PFSK-1 (cell line): Measurements from ENCODE around the gene ACAA1.

ENCODE experiments used
- FOXP2 ChIP-seq: optimal IDR thresholded peaks from 2 replicates; pipeline ENCODE3; 2011; ENCODE audit warnings: borderline replicate concordance, control low read depth, inconsistent platforms; ENCODE audit not compliant: insufficient read depth; ENCODE audit errors: extremely low read length, extremely low read depth
- POLR2AphosphoS5 ChIP-seq: IDR thresholded peaks from 2 replicates; pipeline ENCODE4 v1.6.1; 2012; ENCODE audit warnings: low read depth, mild to moderate bottlenecking, control low read depth, low read length, moderate library complexity
- REST ChIP-seq, 2 experiments: IDR thresholded peaks; 2 replicates each; pipeline versions ENCODE4 v1.6.1 to v1.8.0; 2011 to 2012; ENCODE audit warnings: low read depth in 2 of 2, low read length in 2 of 2, control low read depth in 1 of 2, inconsistent platforms in 1 of 2, mild to moderate bottlenecking in 1 of 2, moderate library complexity in 1 of 2; ENCODE audit not compliant: insufficient read depth in 1 of 2
- SIN3A ChIP-seq: IDR thresholded peaks from 2 replicates; pipeline ENCODE4 v1.6.1; 2012; ENCODE audit warnings: mild to moderate bottlenecking, low read length, moderate library complexity, borderline replicate concordance; ENCODE audit not compliant: insufficient read depth
- TAF1 ChIP-seq: IDR thresholded peaks from 2 replicates; pipeline ENCODE4 v1.6.1; 2012; ENCODE audit warnings: low read length, control low read depth, borderline replicate concordance; ENCODE audit not compliant: insufficient read depth

ACAA1 gene

GRCh38 chr3:38153221-38153620 is 16.3 kb upstream of the ACAA1 start:
- TF ChIP-seq POLR2AphosphoS5 (no peak), FOXP2 (no peak), TAF1 (no peak), REST (IDR thresholded peaks at IDR 0.05; ENCODE audit: insufficient read depth in 1 of 2, low read depth in 2 of 2, low read length in 2 of 2) (no peak), SIN3A (no peak)

- no peak for TF ChIP-seq FOXP2
- TF ChIP-seq POLR2AphosphoS5, result no peak
- TF ChIP-seq REST (IDR thresholded peaks at IDR 0.05; ENCODE audit: insufficient read depth in 1 of 2, low read depth in 2 of 2, low read length in 2 of 2), result no peak
- no peak for TF ChIP-seq SIN3A
- TF ChIP-seq TAF1, result no peak
These were observed 15.7 kb upstream of the ACAA1 start for GRCh38 chr3:38152609-38153008.

DNA sequence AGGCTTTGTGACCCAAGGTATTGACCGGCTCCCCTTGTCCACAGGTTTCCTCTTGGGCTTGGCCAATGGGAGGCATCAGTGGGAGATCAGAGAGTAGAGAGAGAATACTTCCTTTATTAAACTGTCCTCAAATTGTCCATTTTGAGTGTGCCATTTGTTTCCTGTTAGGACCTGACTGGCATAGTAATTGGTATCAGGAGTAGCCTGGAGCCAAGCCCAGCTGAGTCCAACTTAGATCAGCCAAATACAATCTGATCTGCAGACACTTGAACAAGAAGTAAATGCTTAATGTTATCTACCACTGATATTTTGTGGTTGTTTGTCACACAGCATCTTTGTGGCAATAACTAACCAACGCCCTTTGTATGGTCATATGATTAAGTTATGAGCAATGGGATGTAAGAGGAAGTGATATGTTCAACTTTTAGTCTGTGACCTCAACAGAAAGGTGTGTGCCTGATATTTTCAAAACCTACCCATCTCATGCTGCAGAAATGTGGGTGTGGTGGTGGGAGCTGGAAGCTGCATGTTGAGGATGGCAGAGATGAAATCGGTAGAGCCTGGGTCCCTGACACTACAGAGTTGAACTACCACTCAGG is 14.8 kb upstream of the ACAA1 start:
- TF ChIP-seq SIN3A (no peak), FOXP2 (no peak), POLR2AphosphoS5 (no peak), REST (IDR thresholded peaks at IDR 0.05; ENCODE audit: insufficient read depth in 1 of 2, low read depth in 2 of 2, low read length in 2 of 2) (no peak), TAF1 (no peak)

DNA sequence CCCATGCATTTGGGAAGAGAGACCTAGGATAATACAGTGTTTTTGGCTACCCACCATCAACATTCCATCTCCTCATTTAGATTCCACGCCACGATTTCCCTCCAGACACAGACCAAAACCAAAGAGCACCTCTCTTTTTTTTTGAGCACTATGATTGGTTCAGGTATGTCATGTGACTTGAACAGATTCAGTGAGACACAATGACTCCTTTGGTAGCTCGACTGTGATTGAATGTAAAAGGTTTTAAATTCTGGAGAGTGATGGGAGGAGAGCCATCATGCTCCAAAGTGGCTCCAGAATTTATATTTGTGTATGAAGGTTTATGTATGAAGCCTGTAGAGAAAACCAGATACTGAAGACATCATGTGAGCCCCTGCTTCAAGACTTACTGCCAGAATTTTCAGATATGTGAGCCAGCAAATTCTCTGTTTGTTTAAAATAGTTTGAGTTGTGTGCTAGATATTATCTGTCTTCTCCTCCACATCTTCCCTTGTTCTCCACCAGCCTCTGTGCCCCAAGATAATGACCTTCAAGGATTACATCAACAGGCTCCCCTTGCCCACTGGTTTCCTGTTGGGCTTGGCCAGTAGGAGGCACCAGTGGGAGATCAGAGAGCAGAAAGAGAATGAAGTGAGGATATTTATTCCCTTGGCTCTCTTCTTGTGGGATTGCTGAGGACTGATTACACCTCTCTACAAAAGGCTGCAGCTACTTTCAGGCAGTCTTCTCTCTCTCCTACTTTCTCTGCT is 14.0 kb upstream of the ACAA1 start:
- no peak for TF ChIP-seq FOXP2
- TF ChIP-seq SIN3A, result no peak
- TF ChIP-seq TAF1, result no peak
- no peak for TF ChIP-seq REST (IDR thresholded peaks at IDR 0.05; ENCODE audit: insufficient read depth in 1 of 2, low read depth in 2 of 2, low read length in 2 of 2)
- no peak for TF ChIP-seq POLR2AphosphoS5
